Mesenchymal stem cell (in vitro differentiated cells and primary cell): ENCODE data around the gene RRBP1.

Experiments
- DNase-seq: peaks from one replicate; pipeline ENCODE4 v3.0.0-alpha.2; 2013
- H2AFZ ChIP-seq: one replicate; pipeline ENCODE4 v1.6.1; 2013; ENCODE audit warnings: low read depth, mild to moderate bottlenecking, control low read depth, inconsistent platforms, low read length, moderate library complexity
- H2AK5ac ChIP-seq: 2 replicates; pipeline ENCODE4 v1.6.1; 2013; ENCODE audit warnings: low read length, moderate library complexity, mild to moderate bottlenecking, inconsistent platforms; ENCODE audit not compliant: severe bottlenecking
- H2BK120ac ChIP-seq: one replicate; pipeline ENCODE4 v1.6.1; 2013; ENCODE audit warnings: low read depth, mild to moderate bottlenecking, inconsistent platforms, low read length, moderate library complexity
- H2BK12ac ChIP-seq, 2 experiments: one replicate each; pipeline ENCODE4 v1.6.1; 2013; ENCODE audit warnings: inconsistent platforms in 2 of 2, low read length in 2 of 2, mild to moderate bottlenecking in 2 of 2, moderate library complexity in 2 of 2, control low read depth in 1 of 2
- H2BK15ac ChIP-seq: one replicate; pipeline ENCODE4 v1.6.1; 2013; ENCODE audit warnings: mild to moderate bottlenecking, low read depth, inconsistent platforms; ENCODE audit not compliant: poor library complexity, severe bottlenecking
- H2BK5ac ChIP-seq: 2 replicates; pipeline ENCODE4 v1.6.1; 2013; ENCODE audit warnings: low read depth, mild to moderate bottlenecking, low read length, control low read depth, inconsistent platforms; ENCODE audit not compliant: poor library complexity, severe bottlenecking
- H3K14ac ChIP-seq, 2 experiments: one replicate each; pipeline ENCODE4 v1.6.1; 2013; ENCODE audit warnings: inconsistent platforms in 2 of 2, low read length in 2 of 2, control low read depth in 1 of 2, mild to moderate bottlenecking in 1 of 2, moderate library complexity in 1 of 2
- H3K18ac ChIP-seq, 2 experiments: one replicate each; pipeline ENCODE4 v1.6.1; 2013; ENCODE audit warnings: inconsistent platforms in 2 of 2, low read length in 2 of 2, control low read depth in 1 of 2, low read depth in 1 of 2, mild to moderate bottlenecking in 1 of 2
- H3K23ac ChIP-seq, 2 experiments: one replicate each; pipeline ENCODE4 v1.6.1; 2013; ENCODE audit warnings: inconsistent platforms in 2 of 2, low read length in 2 of 2, mild to moderate bottlenecking in 2 of 2, moderate library complexity in 2 of 2, control low read depth in 1 of 2
- H3K27ac ChIP-seq: 2 replicates; pipeline ENCODE4 v1.5.1; 2013; ENCODE audit warnings: mild to moderate bottlenecking, moderate library complexity, low read length, control low read depth, inconsistent platforms; ENCODE audit not compliant: poor library complexity, severe bottlenecking
- H3K27me3 ChIP-seq, 2 experiments: 2 replicates each; pipeline versions ENCODE4 v1.6.1 to v1.7.0; 2013; ENCODE audit warnings: low read length in 2 of 2, mild to moderate bottlenecking in 2 of 2, moderate library complexity in 2 of 2, control low read depth in 1 of 2, inconsistent platforms in 1 of 2; ENCODE audit not compliant: control insufficient read depth in 1 of 2, insufficient read depth in 1 of 2
- H3K36me3 ChIP-seq, 2 experiments: 2 replicates each; pipeline versions ENCODE4 v1.6.1 to v1.7.0; 2013; ENCODE audit warnings: low read length in 2 of 2, control low read depth in 1 of 2, inconsistent platforms in 1 of 2, low read depth in 1 of 2, mild to moderate bottlenecking in 1 of 2; ENCODE audit not compliant: insufficient read depth in 2 of 2, control insufficient read depth in 1 of 2
- H3K4ac ChIP-seq, 2 experiments: one replicate each; pipeline ENCODE4 v1.6.1; 2013; ENCODE audit warnings: inconsistent platforms in 2 of 2, low read length in 2 of 2, mild to moderate bottlenecking in 2 of 2, moderate library complexity in 2 of 2, control low read depth in 1 of 2, low read depth in 1 of 2
- H3K4me1 ChIP-seq: 2 replicates; pipeline ENCODE4 v1.6.1; 2013; ENCODE audit warnings: low read depth, low read length, control low read depth; ENCODE audit not compliant: control insufficient read depth, insufficient read depth
- H3K4me2 ChIP-seq: 2 replicates; pipeline ENCODE4 v1.6.1; 2013; ENCODE audit warnings: low read length, mild to moderate bottlenecking, inconsistent platforms; ENCODE audit not compliant: poor library complexity, severe bottlenecking
- H3K4me3 ChIP-seq, 2 experiments: 2 replicates each; pipeline versions ENCODE4 v1.5.1 to v1.7.0; 2013; ENCODE audit warnings: low read length in 2 of 2, mild to moderate bottlenecking in 2 of 2, control low read depth in 1 of 2, low read depth in 1 of 2; ENCODE audit not compliant: insufficient read depth in 1 of 2
- H3K79me1 ChIP-seq: replicated peaks from 2 replicates; pipeline ENCODE4 v1.6.1; 2013; ENCODE audit warnings: mild to moderate bottlenecking, control low read depth, low read length, inconsistent platforms; ENCODE audit not compliant: poor library complexity, severe bottlenecking
- H3K9ac ChIP-seq: 2 replicates; pipeline ENCODE4 v1.7.0; 2013; ENCODE audit warnings: mild to moderate bottlenecking, low read length, moderate library complexity
- H3K9me3 ChIP-seq: 2 replicates; pipeline ENCODE4 v1.7.0; 2013; ENCODE audit warnings: mild to moderate bottlenecking, low read length; ENCODE audit not compliant: control insufficient read depth
- H4K8ac ChIP-seq: one replicate; pipeline ENCODE4 v1.6.1; 2013; ENCODE audit warnings: inconsistent platforms, mild to moderate bottlenecking, low read length, moderate library complexity
- H4K91ac ChIP-seq: one replicate; pipeline ENCODE4 v1.6.1; 2013; ENCODE audit warnings: mild to moderate bottlenecking, low read length, inconsistent platforms
- WGBS: methylation state at CpG from one replicate; pipeline ENCODE4 v1.1.7; 2013; ENCODE audit warnings: mixed read lengths; 5-methylcytosine and 5-hydroxymethylcytosine counted together

RRBP1 gene

DNA sequence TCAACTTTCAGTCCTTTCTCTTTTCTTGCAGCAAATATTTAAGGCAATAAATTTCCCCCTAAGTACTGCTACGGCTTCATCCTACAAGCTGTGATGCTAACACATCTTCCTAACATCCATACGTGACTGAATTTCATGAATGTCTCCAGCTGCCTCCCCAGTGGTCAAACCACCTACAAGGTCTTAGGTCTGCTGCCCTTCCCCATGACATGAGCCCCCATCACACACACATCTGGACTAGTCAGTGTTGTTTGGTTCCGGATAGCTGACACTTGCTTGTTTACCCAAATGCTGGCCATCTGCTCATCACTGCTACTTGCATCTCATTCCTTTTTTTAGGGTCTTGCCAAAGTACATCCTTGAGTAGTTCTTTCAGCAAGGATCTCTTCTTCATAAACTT lies 14.6 kb downstream of the RRBP1 start:
- Histone ChIP-seq H3K4me2 (no peak overlapping the region), H3K79me1 (peaks cover 3% of the 10 kb centered on the region), H4K91ac (no peak overlapping the region), H3K27me3 (no peaks in the 10 kb centered on the region), H3K36me3 (peaks cover 15 to 43% of the 10 kb centered on the region in 2 experiments), H3K14ac (no peak overlapping the region), H3K18ac (no peak overlapping the region), H3K4me3 (no peak overlapping the region), H2BK5ac (no peak overlapping the region), H2BK12ac (no peak overlapping the region), H3K27ac (no peak overlapping the region), H2AK5ac (no peak overlapping the region), H2AFZ (no peak overlapping the region), H4K8ac (no peak overlapping the region), H3K4ac (no peak overlapping the region), H3K23ac (no peak overlapping the region), H3K4me1 (peaks cover 18% of the 10 kb centered on the region), H3K9me3 (no peaks in the 10 kb centered on the region), H2BK120ac (no peak overlapping the region), H2BK15ac (no peak overlapping the region), H3K9ac (peak overlapping the region; percentile 46)
- WGBS, result 82% methylated on average over 3 of the region's 3 CpGs
- DNase-seq, result no peak

DNA sequence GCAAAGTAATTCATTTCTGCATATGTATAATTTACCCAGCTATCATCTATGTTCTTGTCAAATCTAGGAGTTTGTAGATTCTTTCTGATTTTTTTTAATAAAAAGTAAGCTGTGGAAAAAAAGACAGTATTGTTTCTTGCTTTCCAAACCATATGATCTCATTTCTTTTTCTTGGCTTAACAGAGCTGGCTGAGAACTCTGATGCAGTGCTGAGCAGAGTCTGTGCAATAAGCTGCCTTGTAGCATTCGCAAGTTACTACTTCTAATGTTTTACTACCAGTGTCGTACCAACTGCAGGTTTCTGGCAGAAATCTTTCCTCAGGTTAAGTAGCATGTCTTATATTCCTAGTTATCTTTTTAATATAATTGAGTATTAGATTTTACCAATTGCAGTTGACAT lies 15.6 kb downstream of the RRBP1 start:
- WGBS, result 90% methylated on average over 1 of the region's 2 CpGs

DNA sequence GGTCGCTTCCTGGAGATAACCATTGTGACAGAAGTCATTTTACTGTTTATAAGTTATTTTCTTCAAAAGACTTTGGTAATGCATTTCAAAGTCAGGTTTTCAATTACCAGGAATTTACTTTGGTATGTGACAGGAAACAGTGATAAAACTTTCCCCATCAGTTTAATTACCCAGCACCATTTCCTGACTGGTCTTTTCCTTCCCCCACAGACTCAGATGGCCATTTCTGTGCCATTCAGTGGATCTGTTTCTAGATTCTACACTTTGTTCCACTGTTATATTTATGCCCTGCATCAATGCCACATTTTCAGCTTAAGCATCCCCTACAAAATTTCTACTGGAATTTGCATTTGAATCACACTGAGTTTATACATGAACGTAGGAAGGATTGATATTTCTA lies 16.3 kb downstream of the RRBP1 start:
- Histone ChIP-seq H2AFZ (no peak overlapping the region), H2BK15ac (no peak overlapping the region), H3K4me2 (no peak overlapping the region), H2BK120ac (no peak overlapping the region), H3K27me3 (no peaks in the 10 kb centered on the region), H3K4ac (no peak overlapping the region), H3K4me3 (no peak overlapping the region), H3K79me1 (peaks cover 2% of the 10 kb centered on the region), H3K36me3 (peaks cover 7 to 28% of the 10 kb centered on the region in 2 experiments), H3K18ac (no peak overlapping the region), H2AK5ac (no peak overlapping the region), H3K27ac (no peak overlapping the region), H3K4me1 (peaks cover 26% of the 10 kb centered on the region), H2BK5ac (no peak overlapping the region), H3K9me3 (no peaks in the 10 kb centered on the region), H2BK12ac (no peak overlapping the region), H3K23ac (no peak overlapping the region), H4K8ac (no peak overlapping the region), H4K91ac (no peak overlapping the region), H3K9ac (peak overlapping the region; percentile 46), H3K14ac (no peak overlapping the region)
- DNase-seq, result no peak
- WGBS, result 86% methylated on average over 1 of the region's 2 CpGs

More for the DNA sequence above, 15.6 kb downstream of the RRBP1 start:
- Histone ChIP-seq H3K79me1 (peaks cover 2% of the 10 kb centered on the region), H3K9ac (peak overlapping the region; percentile 46), H4K91ac (no peak overlapping the region), H3K23ac (no peak overlapping the region), H3K4me2 (no peak overlapping the region), H3K4ac (no peak overlapping the region), H4K8ac (no peak overlapping the region), H2BK120ac (no peak overlapping the region), H2BK12ac (no peak overlapping the region), H3K9me3 (no peaks in the 10 kb centered on the region), H3K18ac (no peak overlapping the region), H3K27me3 (no peaks in the 10 kb centered on the region), H2BK5ac (no peak overlapping the region), H2AFZ (no peak overlapping the region), H3K4me1 (peaks cover 20% of the 10 kb centered on the region), H3K27ac (peak overlapping the region; percentile 45), H3K36me3 (peaks cover 10 to 35% of the 10 kb centered on the region in 2 experiments), H3K14ac (no peak overlapping the region), H2BK15ac (no peak overlapping the region), H2AK5ac (no peak overlapping the region), H3K4me3 (no peak overlapping the region)
- DNase-seq, result no peak

DNA sequence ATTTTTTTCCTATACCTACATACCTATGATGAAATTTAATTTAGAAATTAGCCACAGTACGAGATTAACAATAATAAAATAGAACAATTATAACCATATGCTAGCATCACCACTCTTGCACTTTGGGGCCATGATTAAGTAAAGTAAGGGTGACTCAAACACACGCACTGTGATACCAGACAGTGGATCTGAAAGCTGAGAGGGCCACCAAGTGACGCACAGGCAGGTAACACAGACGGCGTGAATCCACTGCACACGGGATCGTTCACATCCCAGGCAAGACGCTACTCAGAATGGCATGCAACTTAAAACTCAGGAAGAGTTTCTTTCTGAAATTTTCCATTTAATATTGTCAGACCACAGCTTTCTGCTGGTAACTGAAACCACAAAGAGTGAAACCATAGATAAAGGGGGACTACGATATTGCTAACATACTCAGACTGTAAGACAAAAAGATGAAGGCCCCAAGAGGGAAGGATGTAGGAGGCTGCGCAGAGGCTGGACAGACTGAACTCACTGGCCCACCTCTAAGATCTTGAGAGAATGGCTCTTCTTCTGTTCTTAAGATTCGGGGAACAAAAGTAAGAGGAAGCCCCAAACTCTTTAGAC lies 17.9 kb downstream of the RRBP1 start:
- Histone ChIP-seq H3K4ac (no peak overlapping the region), H2BK12ac (no peak overlapping the region), H2BK120ac (no peak overlapping the region), H3K4me1 (peaks cover 29% of the 10 kb centered on the region), H4K8ac (no peak overlapping the region), H2AFZ (no peak overlapping the region), H3K4me3 (peak overlapping the region in 1 of 2 experiments; percentile 28), H3K4me2 (no peak overlapping the region), H3K36me3 (peaks cover 18 to 22% of the 10 kb centered on the region in 2 experiments), H3K27ac (peak overlapping the region; percentile 63), H3K23ac (no peak overlapping the region), H3K9ac (peak overlapping the region; percentile 58), H3K18ac (no peak overlapping the region), H2AK5ac (no peak overlapping the region), H2BK15ac (no peak overlapping the region), H4K91ac (no peak overlapping the region), H3K27me3 (no peaks in the 10 kb centered on the region), H3K9me3 (no peaks in the 10 kb centered on the region), H2BK5ac (no peak overlapping the region), H3K79me1 (peaks cover 7% of the 10 kb centered on the region), H3K14ac (no peak overlapping the region)
- no peak for DNase-seq
- 99% methylated on average over 9 of the region's 11 CpGs for WGBS
